Naive thymus-derived CD8-positive, alpha-beta T cell (primary cell): Measurements from ENCODE around the gene TNNI2. TPM values are rescaled to one million over a fixed set of nuclear protein-coding genes. Genes with fewer than 3 reads are reported as not detected.
"Not testable (repeated sequence)": the region's sequence is repeated elsewhere in the genome, so short reads cannot be mapped to it uniquely, and the experiment has no call there.

Experiments used
- ATAC-seq, 2 donors: fragments of 150-1000 bp; cut with Tn5 transposase in 1 of 2; sonication (Bioruptor Pico), chemical (Tn5 transposase) in 1 of 2; 1 replicate in 1 of 2; 2 replicates in 1 of 2; pipeline ENCODE4 v1.10.0; 2021; ENCODE audit warnings: mild to moderate bottlenecking in 2 of 2, moderate library complexity in 2 of 2
- POLR2A ChIA-PET: fragments of 350-600 bp; sonication (Branson Sonifier 250); formaldehyde crosslinking; loops from one replicate; lab custom pipeline; 2021; ENCODE audit warnings: antibody characterized with exemption; lab: Charles Lee
- DNase-seq, 10 donors: peaks; one replicate each; pipeline versions ENCODE4 v3.0.0 to v3.0.0-alpha.2; 2020 to 2022
- H3K27ac Mint-ChIP-seq, 10 donors: one replicate each; pipeline ENCODE4 v1.8.0; 2020 to 2022; ENCODE audit warnings: mild to moderate bottlenecking in 10 of 10, mixed read lengths in 10 of 10, moderate library complexity in 4 of 10, inconsistent platforms in 1 of 10
- H3K27me3 Mint-ChIP-seq, 5 donors: one replicate each; pipeline ENCODE4 v1.8.0; 2021 to 2022; ENCODE audit warnings: mixed read lengths in 5 of 5
- H3K36me3 Mint-ChIP-seq, 3 donors: one replicate each; pipeline ENCODE4 v1.8.0; 2020 to 2022; ENCODE audit warnings: mixed read lengths in 3 of 3, mild to moderate bottlenecking in 2 of 3, inconsistent platforms in 1 of 3
- H3K4me1 Mint-ChIP-seq, 4 donors: one replicate each; pipeline ENCODE4 v1.8.0; 2021 to 2022; ENCODE audit warnings: mixed read lengths in 4 of 4
- H3K4me3 Mint-ChIP-seq, 10 donors: one replicate each; pipeline ENCODE4 v1.8.0; 2020 to 2022; ENCODE audit warnings: mild to moderate bottlenecking in 10 of 10, mixed read lengths in 10 of 10, moderate library complexity in 6 of 10, inconsistent platforms in 1 of 10
- H3K9me3 Mint-ChIP-seq, 9 donors: one replicate each; pipeline ENCODE4 v1.8.0; 2020 to 2022; ENCODE audit warnings: mixed read lengths in 9 of 9, mild to moderate bottlenecking in 3 of 9, inconsistent platforms in 1 of 9, moderate library complexity in 1 of 9
- polyA plus RNA-seq, 3 donors: library from polyadenylated mRNA; unstranded; fragments of 300-500 nt; fragmentation: Illumina TruSeq; gene quantifications; one replicate each; pipeline ENCODE4 v1.2.3, GENCODE V29; 2021
- total RNA-seq, 8 experiments: library from RNA in 2 of 8; stranded (reverse) in 2 of 8; gene quantifications; one replicate each; pipeline ENCODE4 v1.2.3 and lab custom pipeline; 2021 to 2026

The TNNI2 gene
- total and polyA plus RNA-seq, 5 experiments from 2014 or later, result not detected

DNA sequence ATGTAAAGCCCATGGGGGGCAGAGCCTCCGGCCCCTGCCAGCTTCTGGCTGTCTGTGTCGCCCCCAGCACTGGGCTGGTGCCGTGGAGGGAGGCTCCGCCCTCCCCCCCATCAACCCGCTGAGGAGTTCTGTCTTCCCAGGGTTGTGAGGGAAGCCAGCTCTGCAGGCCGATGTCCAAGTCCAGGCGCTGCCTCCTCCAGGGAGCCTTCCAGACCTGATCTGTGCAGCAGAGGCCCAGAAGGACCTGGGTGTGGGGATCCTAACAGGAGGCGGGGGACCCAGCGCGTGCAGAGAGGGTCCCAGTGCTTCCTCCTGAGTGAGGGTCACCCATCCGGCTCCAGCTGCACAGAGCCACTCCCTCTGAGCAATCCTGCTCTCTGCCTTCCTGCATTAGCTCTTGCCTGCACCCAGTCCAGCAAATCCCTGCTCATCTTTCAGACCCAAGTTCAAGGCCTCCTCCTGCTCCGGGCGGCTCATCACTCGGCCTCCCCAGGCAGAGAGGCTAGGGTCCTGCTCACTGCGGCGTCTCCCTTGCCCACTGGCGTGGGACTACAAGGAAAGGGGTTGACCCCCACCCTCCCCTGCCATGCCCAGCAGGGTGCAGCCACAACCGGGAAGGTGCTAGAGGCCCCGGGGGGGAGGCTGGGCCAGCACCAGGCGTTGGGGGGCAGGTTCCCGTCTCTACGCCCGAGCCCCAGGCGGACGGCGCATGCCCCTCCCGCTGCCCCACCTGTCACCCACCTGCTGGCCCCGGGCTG, 36.5 kb downstream of the TNNI2 start:
- H3K27ac Mint-ChIP-seq, result peak overlapping the region in 8 of 10 donors; percentile 17 to 84 (median 69)
- peaks cover 24 to 67% (median 48%) of the 10 kb centered on the region in 4 donors for H3K4me1 Mint-ChIP-seq
- POLR2A ChIA-PET, result interaction anchor here (1.1 to 3.3 kb wide), 5 partner anchors 8 to 36 kb away, joined by 3 to 13 read pairs (median 8); partner anchors contain the start of gene LSP1
- no peaks in the 10 kb centered on the region for H3K36me3 Mint-ChIP-seq
- H3K4me3 Mint-ChIP-seq, result peak overlapping the region in 5 of 10 donors; percentile 26 to 56 (median 48)
- no peaks in the 10 kb centered on the region for H3K27me3 Mint-ChIP-seq
- DNase-seq, result peak in 1 of 10 donors; percentile 48
- H3K9me3 Mint-ChIP-seq, result no peaks in the 10 kb centered on the region
- no peak for ATAC-seq

GRCh38 chr11:1875851-1876301, 37.1 kb downstream of the TNNI2 start:
- DNase-seq, result peak in 1 of 10 donors; percentile 42
- H3K4me1 Mint-ChIP-seq, result peaks cover 21 to 67% (median 48%) of the 10 kb centered on the region in 4 donors
- not testable (repeated sequence) for H3K27me3 Mint-ChIP-seq, H3K9me3 Mint-ChIP-seq, H3K4me3 Mint-ChIP-seq, H3K36me3 Mint-ChIP-seq, ATAC-seq
- POLR2A ChIA-PET, result interaction anchor here (1.6 to 3.3 kb wide), 4 partner anchors 13 to 37 kb away, joined by 3 to 13 read pairs (median 10); partner anchors contain the start of gene LSP1
- peak overlapping the region in 2 of 10 donors; percentile 48 to 68 for H3K27ac Mint-ChIP-seq

DNA sequence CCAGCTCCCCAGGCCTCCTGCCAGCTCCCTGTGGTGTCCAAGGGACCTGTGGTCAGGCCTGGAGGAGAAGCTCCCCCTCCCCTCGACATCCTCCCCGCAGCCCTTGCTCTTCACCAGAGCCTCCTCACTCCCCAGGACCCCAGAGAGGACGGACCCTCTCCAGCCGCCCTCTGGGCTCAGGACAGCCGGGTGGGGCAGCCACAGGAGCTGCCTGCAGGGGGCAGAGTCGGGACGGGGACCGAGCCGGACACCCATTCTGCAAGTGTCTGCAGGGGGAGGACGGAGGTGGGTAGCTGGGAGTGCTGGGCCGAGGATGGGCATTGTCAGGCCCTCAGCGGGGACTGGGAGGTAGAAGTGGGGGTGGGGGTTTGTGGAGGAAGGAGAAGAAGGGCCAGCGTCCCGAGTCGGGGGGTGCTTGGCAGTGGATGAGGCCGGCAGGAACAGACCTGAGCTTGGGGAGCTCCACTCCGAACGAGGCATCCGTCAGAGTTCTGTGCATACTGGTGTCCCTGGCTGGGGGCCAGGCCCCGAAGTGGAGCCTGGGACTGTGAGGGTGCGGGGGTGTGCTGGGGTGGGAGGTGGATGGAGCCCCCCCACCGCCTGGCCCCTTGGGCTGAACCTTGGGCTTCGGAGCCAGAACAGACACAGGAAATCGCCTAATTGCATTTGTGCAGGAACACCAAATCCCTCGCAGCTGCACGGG, 37.7 kb downstream of the TNNI2 start:
- peak in 1 of 10 donors; percentile 59 for DNase-seq
- H3K4me3 Mint-ChIP-seq, result no peak overlapping the region
- no peaks in the 10 kb centered on the region for H3K36me3 Mint-ChIP-seq
- H3K4me1 Mint-ChIP-seq, result peaks cover 18 to 65% (median 47%) of the 10 kb centered on the region in 4 donors
- POLR2A ChIA-PET, result interaction anchor here (0.6 to 3.3 kb wide), 6 partner anchors 12 to 279 kb away, joined by 3 to 13 read pairs (median 6); partner anchors contain the start of genes KRTAP5-2 and LSP1
- peak overlapping the region in 2 of 10 donors; percentile 43 to 68 for H3K27ac Mint-ChIP-seq
- ATAC-seq, result no peak
- H3K9me3 Mint-ChIP-seq, result no peaks in the 10 kb centered on the region
- H3K27me3 Mint-ChIP-seq, result no peaks in the 10 kb centered on the region

DNA sequence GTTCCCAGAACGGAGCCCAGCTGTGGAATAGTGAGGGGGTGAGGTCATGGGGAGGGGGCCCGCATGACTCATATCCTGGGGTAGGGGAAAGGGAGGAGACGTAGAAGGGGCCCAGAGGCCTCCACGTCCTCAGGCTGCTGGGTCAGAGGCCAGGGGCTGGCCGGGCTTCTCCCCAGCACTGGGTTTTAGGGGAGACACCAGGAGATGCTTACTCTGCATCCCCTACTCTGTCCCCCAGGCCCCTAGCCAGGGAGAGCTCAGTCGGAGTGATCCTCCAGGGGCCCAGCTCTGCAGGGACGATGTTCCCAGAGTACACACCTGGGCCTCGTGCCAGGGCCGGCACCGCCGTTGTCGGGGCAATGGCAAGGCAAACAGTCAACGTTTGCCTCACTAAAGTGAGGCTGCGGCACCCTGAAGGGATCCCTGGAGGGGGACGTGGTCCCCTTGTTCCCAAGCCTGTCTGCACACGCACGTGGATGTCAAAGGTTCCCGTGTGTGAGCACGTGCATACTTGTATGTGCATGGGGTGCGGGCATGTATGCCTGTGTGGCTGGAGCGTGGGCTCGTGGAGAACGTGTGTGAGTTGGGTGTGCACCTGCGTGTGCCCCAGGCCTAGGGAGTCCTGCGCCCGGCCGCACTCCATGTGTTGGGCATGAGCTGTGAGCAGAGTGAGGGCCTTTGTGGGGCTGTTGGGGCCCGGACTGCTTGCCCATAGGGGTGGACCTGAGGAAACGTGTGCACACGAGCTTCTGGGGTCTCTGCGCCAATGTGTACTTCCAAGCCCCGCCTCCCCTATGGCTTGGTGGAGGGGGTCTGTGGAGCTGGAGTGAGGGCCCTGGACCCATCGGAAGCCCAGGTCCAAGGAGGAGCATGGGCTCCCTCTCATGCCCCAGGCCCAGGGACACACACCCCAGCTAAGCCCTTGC, 38.7 kb downstream of the TNNI2 start:
- DNase-seq (peak in 1 of 10 donors; percentile 64), ATAC-seq (no peak)
- H3K36me3 Mint-ChIP-seq, result no peaks in the 10 kb centered on the region
- H3K9me3 Mint-ChIP-seq, result no peaks in the 10 kb centered on the region
- peaks cover 16 to 61% (median 45%) of the 10 kb centered on the region in 4 donors for H3K4me1 Mint-ChIP-seq
- H3K27ac Mint-ChIP-seq, result peak overlapping the region in 7 of 10 donors; percentile 31 to 71 (median 38)
- H3K27me3 Mint-ChIP-seq, result no peaks in the 10 kb centered on the region
- H3K4me3 Mint-ChIP-seq, result no peak overlapping the region
- POLR2A ChIA-PET, result interaction anchor here (0.8 to 3.3 kb wide), 6 partner anchors 9 to 31 kb away, joined by 3 to 12 read pairs (median 4); partner anchors contain the start of gene LSP1

- H3K27ac Mint-ChIP-seq, result peak overlapping the region in 5 of 10 donors; percentile 20 to 90 (median 33)
Observed at GRCh38 chr11:1878137-1879031, 39.6 kb downstream of the TNNI2 start.

DNA sequence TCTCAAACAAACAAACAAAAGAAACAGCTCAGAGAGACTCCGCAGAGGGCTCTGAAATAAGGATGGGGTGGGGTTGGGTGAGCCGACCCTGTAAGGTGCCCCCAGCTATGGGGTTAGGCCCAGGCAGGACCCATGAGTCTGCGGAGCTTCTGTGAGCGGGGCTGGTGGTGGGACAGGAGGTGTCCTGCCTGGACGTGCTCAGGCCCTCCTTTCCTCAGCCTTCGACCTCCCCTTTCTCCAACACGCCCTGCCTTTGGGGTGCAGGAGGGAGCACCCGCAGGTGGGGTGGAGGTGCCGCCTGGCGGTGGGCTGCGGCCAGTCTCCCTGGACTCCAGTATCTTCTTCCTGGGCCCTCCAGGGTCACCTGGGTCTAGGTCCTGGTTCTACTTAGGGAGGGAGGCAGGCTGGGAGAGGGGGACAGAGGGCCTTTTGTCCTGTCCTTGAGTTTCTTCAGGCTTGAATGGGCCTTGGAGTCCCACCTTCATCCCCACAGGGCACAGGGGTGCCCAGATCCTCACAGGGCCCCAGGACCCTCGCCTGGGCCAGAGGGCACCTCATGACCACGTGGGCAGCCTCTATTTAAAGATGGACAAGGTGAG, 40.7 kb downstream of the TNNI2 start:
- Mint-ChIP-seq H3K4me1 (peaks cover 12 to 50% (median 38%) of the 10 kb centered on the region in 4 donors), H3K9me3 (no peaks in the 10 kb centered on the region), H3K4me3 (no peak overlapping the region), H3K27ac (peak overlapping the region in 2 of 10 donors; percentile 20 to 86), H3K36me3 (no peaks in the 10 kb centered on the region), H3K27me3 (no peaks in the 10 kb centered on the region)
- DNase-seq, result peak in 1 of 10 donors; percentile 48
- no peak for ATAC-seq
- POLR2A ChIA-PET, result interaction anchor here (0.5 to 1.6 kb wide), 4 partner anchors 27 to 71 kb away, joined by 3 to 4 read pairs (median 3); partner anchors contain the start of gene LSP1

More at GRCh38 chr11:1878137-1879031, 39.6 kb downstream of the TNNI2 start:
- Mint-ChIP-seq H3K4me3 (no peak overlapping the region), H3K27me3 (no peaks in the 10 kb centered on the region), H3K36me3 (no peaks in the 10 kb centered on the region), H3K9me3 (no peaks in the 10 kb centered on the region), H3K4me1 (peaks cover 14 to 54% (median 41%) of the 10 kb centered on the region in 4 donors)
- ATAC-seq (no peak), DNase-seq (no peak)
- POLR2A ChIA-PET, result interaction anchor here (0.5 to 3.3 kb wide), 8 partner anchors 10 to 70 kb away, joined by 3 to 12 read pairs (median 3); partner anchors contain the start of gene LSP1

DNA sequence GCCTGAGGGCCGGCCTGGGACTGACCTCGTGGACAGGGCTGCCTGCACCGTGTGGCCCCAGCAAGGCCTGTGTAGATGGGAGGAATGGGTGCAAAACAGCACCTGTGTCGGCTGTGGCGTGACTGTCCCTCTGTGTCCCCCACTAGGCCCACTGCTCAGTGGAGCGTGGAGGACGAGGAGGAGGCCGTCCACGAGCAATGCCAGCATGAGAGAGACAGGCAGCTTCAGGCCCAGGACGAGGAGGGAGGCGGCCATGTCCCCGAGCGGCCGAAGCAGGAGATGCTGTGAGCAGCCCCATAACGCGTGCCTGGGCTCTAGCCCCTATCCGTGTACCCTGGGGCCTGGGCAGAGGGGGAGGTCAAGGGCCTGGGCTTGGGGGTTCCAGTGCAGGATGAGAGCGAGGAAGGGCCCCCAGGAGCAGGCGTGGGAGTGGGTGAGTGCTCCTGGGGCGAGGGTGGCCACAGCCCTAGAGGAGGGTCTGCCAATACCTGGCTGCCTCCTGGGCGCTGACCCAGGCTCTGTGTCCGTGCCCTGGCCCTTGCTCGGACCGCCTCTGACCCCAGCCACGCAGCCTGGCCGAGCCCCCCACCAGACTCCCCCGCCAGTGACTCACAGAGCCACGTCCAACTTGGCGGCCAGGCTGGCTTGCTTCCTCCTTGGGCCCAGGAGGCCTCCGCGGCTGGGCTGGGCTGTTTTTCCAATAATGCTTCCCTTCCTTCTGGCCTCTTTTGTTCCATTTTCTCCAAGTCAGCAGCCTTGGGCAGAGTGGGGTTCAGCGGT, 41.4 kb downstream of the TNNI2 start:
- Mint-ChIP-seq H3K27ac (peak overlapping the region in 6 of 10 donors; percentile 8 to 86 (median 41)), H3K4me1 (peaks cover 12 to 48% (median 38%) of the 10 kb centered on the region in 4 donors), H3K9me3 (no peaks in the 10 kb centered on the region), H3K36me3 (no peaks in the 10 kb centered on the region), H3K27me3 (no peaks in the 10 kb centered on the region), H3K4me3 (no peak overlapping the region)
- DNase-seq, result peak in 1 of 10 donors; percentile 57
- POLR2A ChIA-PET, result interaction anchor here (4.3 kb wide), 1 partner anchor 28 kb away, joined by 53 read pairs; the partner anchor contains the start of gene LSP1
- ATAC-seq, result no peak

- Mint-ChIP-seq H3K4me1 (peaks cover 11 to 43% (median 34%) of the 10 kb centered on the region in 4 donors), H3K27me3 (no peaks in the 10 kb centered on the region), H3K36me3 (no peaks in the 10 kb centered on the region), H3K4me3 (peak overlapping the region in 1 of 10 donors; percentile 40), H3K27ac (peak overlapping the region in 7 of 10 donors; percentile 5 to 77 (median 34)), H3K9me3 (no peaks in the 10 kb centered on the region)
- DNase-seq (peak in 1 of 10 donors; percentile 59), ATAC-seq (peak in 1 of 2 donors; percentile 7)
- POLR2A ChIA-PET, result interaction anchor here (0.8 to 4.3 kb wide), 3 partner anchors 10 to 64 kb away, joined by 3 to 53 read pairs (median 20); partner anchors contain the start of genes LSP1 and PRR33
Observed at GRCh38 chr11:1880746-1881441, 42.1 kb downstream of the TNNI2 start.
